ENCODE results near the gene C1orf226.

C1orf226 gene

GRCh38 chr1:162361349-162361748 is 20.2 kb upstream of the C1orf226 start:
- no peak overlapping the region for H3K4me3 ChIP-seq (ENCODE audit: low read depth, low read length)
- TF ChIP-seq MAX (IDR thresholded peaks at IDR 0.05; ENCODE audit: low read depth, low read length) (no peak), POLR2A (IDR thresholded peaks at IDR 0.05; ENCODE audit: extremely low read depth, insufficient read length) (no peak), MYC (IDR thresholded peaks at IDR 0.05; ENCODE audit: low read depth, low read length) (no peak), CTCF (IDR thresholded peaks at IDR 0.05; ENCODE audit: low read depth, low read length) (no peak)
- no peak for DNase-seq (ENCODE audit: low read depth)

- no peak overlapping the region for H3K4me3 ChIP-seq (ENCODE audit: low read depth, low read length)
- no peak for DNase-seq (ENCODE audit: low read depth)
- TF ChIP-seq CTCF (IDR thresholded peaks at IDR 0.05; ENCODE audit: low read depth, low read length) (no peak), POLR2A (IDR thresholded peaks at IDR 0.05; ENCODE audit: extremely low read depth, insufficient read length) (no peak), MAX (IDR thresholded peaks at IDR 0.05; ENCODE audit: low read depth, low read length) (no peak), MYC (IDR thresholded peaks at IDR 0.05; ENCODE audit: low read depth, low read length) (no peak)
These were observed 17.7 kb upstream of the C1orf226 start for GRCh38 chr1:162363823-162364222.

GRCh38 chr1:162364498-162364897 is 17.0 kb upstream of the C1orf226 start:
- TF ChIP-seq MAX (IDR thresholded peaks at IDR 0.05; ENCODE audit: low read depth, low read length) (no peak), CTCF (IDR thresholded peaks at IDR 0.05; ENCODE audit: low read depth, low read length) (no peak)

GRCh38 chr1:162365284-162366020 is 16.1 kb upstream of the C1orf226 start:
- H3K4me3 ChIP-seq (ENCODE audit: low read depth, low read length): no peak overlapping the region
- TF ChIP-seq POLR2A (IDR thresholded peaks at IDR 0.05; ENCODE audit: extremely low read depth, insufficient read length) (no peak), CTCF (IDR thresholded peaks at IDR 0.05; ENCODE audit: low read depth, low read length) (no peak), MAX (IDR thresholded peaks at IDR 0.05; ENCODE audit: low read depth, low read length) (no peak), MYC (IDR thresholded peaks at IDR 0.05; ENCODE audit: low read depth, low read length) (no peak)
- no peak for DNase-seq (ENCODE audit: low read depth)

More at GRCh38 chr1:162364498-162364897, 17.0 kb upstream of the C1orf226 start:
- no peak for DNase-seq (ENCODE audit: low read depth)
- H3K4me3 ChIP-seq (ENCODE audit: low read depth, low read length): no peak overlapping the region

GRCh38 chr1:162366149-162366548 is 15.4 kb upstream of the C1orf226 start:
- TF ChIP-seq MYC (IDR thresholded peaks at IDR 0.05; ENCODE audit: low read depth, low read length) (no peak), MAX (IDR thresholded peaks at IDR 0.05; ENCODE audit: low read depth, low read length) (no peak), CTCF (IDR thresholded peaks at IDR 0.05; ENCODE audit: low read depth, low read length) (no peak)
- no peak for DNase-seq (ENCODE audit: low read depth)
- H3K4me3 ChIP-seq (ENCODE audit: low read depth, low read length): no peak overlapping the region
